GM12878 (cell line): ENCODE data around the gene FMN2. TPM values are rescaled to one million over a fixed set of nuclear protein-coding genes. Genes with fewer than 3 reads are reported as not detected.

ENCODE experiments used
- ATAC-seq: fragments of 200-7000 bp; cut with Tn5 transposase; 3 replicates; pipeline ENCODE4 v1.9.1; 2020; ENCODE audit warnings: mild to moderate bottlenecking, moderate library complexity
- BruUV-seq: library from RNA; stranded (reverse); fragments of 400-500 nt; replicated peaks from 2 replicates; lab custom pipeline; 2021; lab: Mats Ljungman, UMichigan
- CTCF ChIA-PET: fragments of 300-600 bp; sonication (Branson Sonifier 250); formaldehyde crosslinking; extraction: SDS; loops from one replicate; lab custom pipeline; 2021; ENCODE audit warnings: inconsistent platforms; lab: Yijun Ruan, JAX
- POLR2A ChIA-PET: fragments of 350-600 bp; formaldehyde crosslinking; extraction: SDS; loops from one replicate; lab custom pipeline; 2021; ENCODE audit warnings: inconsistent platforms; lab: Charles Lee
- RAD21 ChIA-PET: fragments of 300-600 bp; sonication (Branson Sonifier 250); formaldehyde crosslinking; loops from one replicate; lab custom pipeline; 2023; ENCODE audit warnings: antibody characterized with exemption; ENCODE audit not compliant: unreplicated experiment; lab: Charles Lee
- SMC1A ChIA-PET: fragments of 300-600 bp; sonication (Branson Sonifier 250); formaldehyde crosslinking; loops from one replicate; lab custom pipeline; 2023; ENCODE audit not compliant: unreplicated experiment, uncharacterized antibody; lab: Charles Lee
- DNase-seq: peaks from one replicate; pipeline ENCODE4 v3.0.0-alpha.2; 2011; ENCODE audit warnings: low read depth, low spot score
- FAIRE-seq: peaks from 3 replicates; lab custom pipeline; 2011; peaks lifted over from hg19 to GRCh38; lab: Jason Lieb, UNC
- H2AFZ ChIP-seq: 2 replicates; pipeline ENCODE4 v1.6.0; 2011; ENCODE audit warnings: low read depth, low read length, control low read depth; ENCODE audit not compliant: control insufficient read depth
- H3K27ac ChIP-seq: 2 replicates; pipeline ENCODE4 v1.5.1; 2011; ENCODE audit warnings: control low read depth; ENCODE audit not compliant: control insufficient read depth, insufficient read depth
- H3K27me3 ChIP-seq, 2 experiments: replicated peaks in 1 of 2; 2 replicates each; pipeline versions ENCODE4 v1.6.0 to v1.6.1; 2011; ENCODE audit warnings: low read length in 1 of 2; ENCODE audit not compliant: control insufficient read depth in 2 of 2, insufficient read depth in 2 of 2
- H3K36me3 ChIP-seq, 2 experiments: 2 replicates each; pipeline ENCODE4 v1.5.1; 2011; ENCODE audit warnings: low read length in 1 of 2; ENCODE audit not compliant: control insufficient read depth in 2 of 2, insufficient read depth in 2 of 2
- H3K4me1 ChIP-seq: 2 replicates; pipeline ENCODE4 v1.6.1; 2011; ENCODE audit warnings: mild to moderate bottlenecking, low read length, moderate library complexity, mixed read lengths; ENCODE audit not compliant: control insufficient read depth, insufficient read depth
- H3K4me2 ChIP-seq: 2 replicates; pipeline ENCODE4 v1.6.0; 2011; ENCODE audit warnings: control low read depth; ENCODE audit not compliant: control insufficient read depth, insufficient read depth
- H3K4me3 ChIP-seq: fragments of 200-600 bp; sonication (generic); 2 replicates; pipeline ENCODE4 v1.5.1; 2016
- H3K79me2 ChIP-seq: 2 replicates; pipeline ENCODE4 v1.6.0; 2011; ENCODE audit warnings: low read length; ENCODE audit not compliant: control insufficient read depth, insufficient read depth
- H3K9ac ChIP-seq: 2 replicates; pipeline ENCODE4 v1.8.0; 2011; ENCODE audit warnings: low read length, control low read depth, mixed read lengths; ENCODE audit not compliant: control insufficient read depth, insufficient read depth
- H3K9me3 ChIP-seq: replicated peaks from 3 replicates; pipeline ENCODE4 v1.5.1; 2011; ENCODE audit warnings: mild to moderate bottlenecking, low read length; ENCODE audit not compliant: control insufficient read depth, insufficient read depth
- H4K20me1 ChIP-seq: 2 replicates; pipeline ENCODE4 v1.6.0; 2011; ENCODE audit not compliant: control insufficient read depth, insufficient read depth
- CHD4 ChIP-seq: fragments of 200-600 bp; sonication (generic); IDR thresholded peaks from 2 replicates; pipeline ENCODE4 v1.6.1; 2016; ENCODE audit warnings: mild to moderate bottlenecking
- CREB1 ChIP-seq: IDR thresholded peaks from 2 replicates; pipeline ENCODE4 v1.6.1; 2012; ENCODE audit warnings: low read depth, mild to moderate bottlenecking, inconsistent platforms
- EZH2 ChIP-seq: IDR thresholded peaks from 2 replicates; pipeline ENCODE4 v1.6.1; 2012; ENCODE audit warnings: low read depth, mild to moderate bottlenecking, control low read depth, inconsistent platforms, low read length, borderline replicate concordance; ENCODE audit not compliant: control insufficient read depth
- HDAC2 ChIP-seq: fragments of 200-600 bp; sonication (generic); IDR thresholded peaks from 2 replicates; pipeline ENCODE4 v1.6.1; 2017
- HDAC6 ChIP-seq: fragments of 200-600 bp; sonication (generic); IDR thresholded peaks from one replicate; pipeline ENCODE4 v1.8.0; 2017; ENCODE audit warnings: antibody characterized with exemption; ENCODE audit not compliant: unreplicated experiment
- IKZF2 ChIP-seq, 2 experiments: fragments of 450-650 bp; IDR thresholded peaks; 2 replicates each; pipeline ENCODE4 v1.6.1; 2017; ENCODE audit warnings: mild to moderate bottlenecking in 2 of 2, moderate library complexity in 2 of 2
- LARP7 ChIP-seq: fragments of 450-650 bp; IDR thresholded peaks from 2 replicates; pipeline ENCODE4 v1.6.1; 2017; ENCODE audit warnings: mild to moderate bottlenecking
- MYB ChIP-seq: fragments of 150-350 bp; IDR thresholded peaks from 2 replicates; pipeline ENCODE4 v1.6.1; 2014; ENCODE audit warnings: mild to moderate bottlenecking, low read depth, low read length, borderline replicate concordance
- NFYB ChIP-seq: IDR thresholded peaks from 2 replicates; pipeline ENCODE4 v1.6.1; 2011; ENCODE audit warnings: low read depth, mild to moderate bottlenecking, low read length, improper control_type of control experiment, moderate library complexity; ENCODE audit not compliant: insufficient read depth
- NR2F1 ChIP-seq: fragments of 450-650 bp; conservative IDR thresholded peaks from 2 replicates; pipeline ENCODE4 v1.6.1; 2017; ENCODE audit warnings: mild to moderate bottlenecking
- PAX8 ChIP-seq: fragments of 450-650 bp; IDR thresholded peaks from 2 replicates; pipeline ENCODE4 v1.6.1; 2017; ENCODE audit warnings: mild to moderate bottlenecking, moderate library complexity
- RAD21 ChIP-seq: IDR thresholded peaks from 2 replicates; pipeline ENCODE4 v1.6.1; 2011; ENCODE audit warnings: mild to moderate bottlenecking, low read depth, low read length, moderate library complexity; ENCODE audit not compliant: insufficient read depth
- SMC3 ChIP-seq: IDR thresholded peaks from 2 replicates; pipeline ENCODE4 v1.6.1; 2011; ENCODE audit warnings: low read length, improper control_type of control experiment, borderline replicate concordance
- WRNIP1 ChIP-seq: IDR thresholded peaks from 2 replicates; pipeline ENCODE4 v1.6.1; 2011; ENCODE audit warnings: low read depth, low read length, improper control_type of control experiment, borderline replicate concordance
- WGBS: methylation state at CpG from one replicate; pipeline ENCODE4 v1.1.6; 2016; ENCODE audit warnings: low lambda C conversion rate; ENCODE audit not compliant: insufficient replicate concordance, insufficient coverage; ENCODE audit errors: missing lambda C conversion rate; 5-methylcytosine and 5-hydroxymethylcytosine counted together
- in situ Hi-C: fragments of 300-500 bp; cut with MboI; formaldehyde crosslinking; loops from 9 replicates; pipeline ENCODE4 v1.14.3; 2018; ENCODE audit warnings: mixed read lengths
- intact Hi-C: fragments of 100-400 bp; cut with micrococcal nuclease; formaldehyde crosslinking; loops from one replicate; pipeline ENCODE4 v1.14.2; 2022; ENCODE audit not compliant: unreplicated experiment
- polyA plus RNA-seq, 11 experiments: library from polyadenylated mRNA; depleted of rRNA in 4 of 11; unstranded in 6 of 11; stranded (reverse) in 5 of 11; fragments of >200 nt; fragmentation: Nextera tagmentation in 4 of 11; fragmentation: Illumina TruSeq in 1 of 11; extraction: Ambion mirVana in 4 of 11; extraction: Trizol in 1 of 11; gene quantifications; 1 replicate in 1 of 11; 2 replicates in 10 of 11; pipeline versions ENCODE4 v1.2.1 to v1.2.3, GENCODE V29; 2011 to 2016; ENCODE audit warnings: inconsistent platforms in 2 of 11, missing spikeins in 2 of 11, low read depth in 1 of 11
- total RNA-seq, 4 experiments: library from RNA; depleted of rRNA in 3 of 4; stranded (reverse); fragments of >200 nt in 3 of 4; fragmentation: Illumina TruSeq in 1 of 4; extraction: Trizol in 1 of 4; gene quantifications; 2 replicates each; pipeline versions ENCODE4 v1.2.1 to v1.2.3, GENCODE V29; 2013 to 2021
- TF ChIP-seq, protein P1 (sequence below): fragments of 150-350 bp; IDR thresholded peaks from 2 replicates; pipeline ENCODE4 v1.6.1; 2016; ENCODE audit warnings: low read depth, low read length
- TF ChIP-seq, protein P2 (sequence below), 3 experiments: IDR thresholded peaks in 2 of 3; conservative IDR thresholded peaks in 1 of 3; 2 replicates each; pipeline ENCODE4 v1.5.1; 2011; ENCODE audit warnings: low read depth in 3 of 3, low read length in 3 of 3, mild to moderate bottlenecking in 3 of 3, control low read depth in 2 of 3, moderate library complexity in 2 of 3, inconsistent platforms in 1 of 3, mixed read lengths in 1 of 3; ENCODE audit not compliant: control insufficient read depth in 2 of 3, insufficient read depth in 1 of 3; ENCODE audit errors: extremely low read depth in 1 of 3
- TF ChIP-seq, protein P3 (sequence below): fragments of 450-650 bp; IDR thresholded peaks from 2 replicates; pipeline ENCODE4 v1.6.1; 2016; ENCODE audit warnings: mild to moderate bottlenecking

Gene FMN2
- total and polyA plus RNA-seq, 10 of the 15 experiments (the other 5 are each of a cell fraction or from before 2014, with no cell fraction given): 0.60 TPM; not detected in 9

DNA sequence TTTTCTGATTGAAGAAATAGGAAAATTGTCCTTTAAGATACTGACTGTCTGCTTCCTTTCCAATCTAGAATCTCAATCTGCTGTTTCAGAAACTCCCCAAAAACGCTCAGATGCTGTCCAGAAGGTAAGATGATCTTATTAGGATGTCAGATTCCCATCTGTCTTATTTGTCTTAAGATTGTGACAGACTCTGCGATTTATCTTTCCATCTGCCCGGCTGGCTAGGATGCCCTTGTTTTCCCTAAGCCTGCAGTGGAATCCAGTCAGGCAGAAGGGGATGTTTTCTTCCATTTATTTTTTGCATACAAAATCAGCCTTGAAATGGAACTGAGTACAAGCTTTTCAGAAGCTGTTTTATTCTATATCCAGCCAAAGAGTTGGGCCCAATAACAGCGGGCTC lies 96.5 kb downstream of the FMN2 start (continued):
- TF ChIP-seq WRNIP1 (no peak), EZH2 (no peak), HDAC2 (no peak), MYB (no peak)

DNA sequence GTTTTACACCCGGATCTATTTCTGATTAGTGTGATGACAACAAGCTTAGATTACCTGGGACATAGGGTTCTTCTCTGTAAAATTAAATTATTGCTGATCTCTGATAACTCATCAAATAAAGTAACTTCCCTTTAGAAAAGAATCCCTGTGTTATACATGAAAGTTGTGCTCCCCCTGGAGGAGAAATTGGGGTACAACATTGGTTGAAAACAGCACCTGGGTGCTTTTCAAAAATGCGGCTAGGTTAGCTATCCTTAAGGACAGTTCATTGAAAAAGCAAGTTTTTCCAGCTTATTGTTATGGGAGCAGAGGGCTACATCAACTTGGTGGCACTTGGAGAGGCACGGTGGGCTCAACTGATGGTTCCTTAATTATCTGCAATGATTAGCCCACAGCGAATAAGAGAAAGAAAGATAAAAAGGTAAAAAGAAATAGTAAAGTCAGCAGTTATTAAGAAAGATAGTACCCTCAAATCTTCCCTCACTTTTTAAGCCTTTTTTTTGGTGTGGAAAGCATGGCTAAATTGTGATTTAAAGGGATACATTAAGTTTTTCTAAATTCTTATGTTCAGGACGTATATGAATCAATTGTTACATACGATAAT lies 97.8 kb downstream of the FMN2 start:
- ChIA-PET POLR2A (no interaction called here), CTCF (interaction anchor here (0.8 to 2.1 kb wide), 7 partner anchors 8 to 163 kb away, joined by 3 to 9 read pairs (median 5); no protein-coding TSS in a partner anchor), SMC1A (interaction anchor here (1.3 to 2.2 kb wide), 2 partner anchors 9 to 162 kb away, joined by 4 to 5 read pairs; no protein-coding TSS in a partner anchor), RAD21 (no interaction called here)
- DNase-seq: no peak
- Histone ChIP-seq H3K27me3 (no peaks in the 10 kb centered on the region), H4K20me1 (no peaks in the 10 kb centered on the region), H3K4me3 (no peak overlapping the region), H3K36me3 (no peaks in the 10 kb centered on the region), H3K4me2 (no peak overlapping the region), H2AFZ (no peak overlapping the region), H3K79me2 (no peaks in the 10 kb centered on the region), H3K27ac (no peak overlapping the region), H3K9ac (no peak overlapping the region), H3K9me3 (no peaks in the 10 kb centered on the region), H3K4me1 (no peaks in the 10 kb centered on the region)
- no TSS peak for BruUV-seq
- peak; percentile 66 for ATAC-seq
- WGBS: 32% methylated on average over 6 of the region's 6 CpGs
- FAIRE-seq: peak; percentile 87
- in situ Hi-C loops (no loop called here), intact Hi-C loops (loop anchor here (1.0 kb wide), 1 partner anchor 162 kb away; no protein-coding TSS in a partner anchor)
- TF ChIP-seq, protein P1, sequence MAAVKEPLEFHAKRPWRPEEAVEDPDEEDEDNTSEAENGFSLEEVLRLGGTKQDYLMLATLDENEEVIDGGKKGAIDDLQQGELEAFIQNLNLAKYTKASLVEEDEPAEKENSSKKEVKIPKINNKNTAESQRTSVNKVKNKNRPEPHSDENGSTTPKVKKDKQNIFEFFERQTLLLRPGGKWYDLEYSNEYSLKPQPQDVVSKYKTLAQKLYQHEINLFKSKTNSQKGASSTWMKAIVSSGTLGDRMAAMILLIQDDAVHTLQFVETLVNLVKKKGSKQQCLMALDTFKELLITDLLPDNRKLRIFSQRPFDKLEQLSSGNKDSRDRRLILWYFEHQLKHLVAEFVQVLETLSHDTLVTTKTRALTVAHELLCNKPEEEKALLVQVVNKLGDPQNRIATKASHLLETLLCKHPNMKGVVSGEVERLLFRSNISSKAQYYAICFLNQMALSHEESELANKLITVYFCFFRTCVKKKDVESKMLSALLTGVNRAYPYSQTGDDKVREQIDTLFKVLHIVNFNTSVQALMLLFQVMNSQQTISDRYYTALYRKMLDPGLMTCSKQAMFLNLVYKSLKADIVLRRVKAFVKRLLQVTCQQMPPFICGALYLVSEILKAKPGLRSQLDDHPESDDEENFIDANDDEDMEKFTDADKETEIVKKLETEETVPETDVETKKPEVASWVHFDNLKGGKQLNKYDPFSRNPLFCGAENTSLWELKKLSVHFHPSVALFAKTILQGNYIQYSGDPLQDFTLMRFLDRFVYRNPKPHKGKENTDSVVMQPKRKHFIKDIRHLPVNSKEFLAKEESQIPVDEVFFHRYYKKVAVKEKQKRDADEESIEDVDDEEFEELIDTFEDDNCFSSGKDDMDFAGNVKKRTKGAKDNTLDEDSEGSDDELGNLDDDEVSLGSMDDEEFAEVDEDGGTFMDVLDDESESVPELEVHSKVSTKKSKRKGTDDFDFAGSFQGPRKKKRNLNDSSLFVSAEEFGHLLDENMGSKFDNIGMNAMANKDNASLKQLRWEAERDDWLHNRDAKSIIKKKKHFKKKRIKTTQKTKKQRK: no peak
- TF ChIP-seq NFYB (no peak), CREB1 (no peak), RAD21 (peak; percentile 43), LARP7 (no peak), PAX8 (no peak), HDAC6 (no peak), SMC3 (peak; percentile 34; the same call in 1 of the 2 replicates), NR2F1 (no peak), CHD4 (no peak), IKZF2 (IDR thresholded peaks at IDR 0.05) (no peak)
- TF ChIP-seq, protein P2, sequence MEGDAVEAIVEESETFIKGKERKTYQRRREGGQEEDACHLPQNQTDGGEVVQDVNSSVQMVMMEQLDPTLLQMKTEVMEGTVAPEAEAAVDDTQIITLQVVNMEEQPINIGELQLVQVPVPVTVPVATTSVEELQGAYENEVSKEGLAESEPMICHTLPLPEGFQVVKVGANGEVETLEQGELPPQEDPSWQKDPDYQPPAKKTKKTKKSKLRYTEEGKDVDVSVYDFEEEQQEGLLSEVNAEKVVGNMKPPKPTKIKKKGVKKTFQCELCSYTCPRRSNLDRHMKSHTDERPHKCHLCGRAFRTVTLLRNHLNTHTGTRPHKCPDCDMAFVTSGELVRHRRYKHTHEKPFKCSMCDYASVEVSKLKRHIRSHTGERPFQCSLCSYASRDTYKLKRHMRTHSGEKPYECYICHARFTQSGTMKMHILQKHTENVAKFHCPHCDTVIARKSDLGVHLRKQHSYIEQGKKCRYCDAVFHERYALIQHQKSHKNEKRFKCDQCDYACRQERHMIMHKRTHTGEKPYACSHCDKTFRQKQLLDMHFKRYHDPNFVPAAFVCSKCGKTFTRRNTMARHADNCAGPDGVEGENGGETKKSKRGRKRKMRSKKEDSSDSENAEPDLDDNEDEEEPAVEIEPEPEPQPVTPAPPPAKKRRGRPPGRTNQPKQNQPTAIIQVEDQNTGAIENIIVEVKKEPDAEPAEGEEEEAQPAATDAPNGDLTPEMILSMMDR (IDR thresholded peaks at IDR 0.05 in 2 of 3, conservative IDR thresholded peaks at IDR 0.05 in 1 of 3; ENCODE audit: control insufficient read depth in 2 of 3, extremely low read depth in 1 of 3, insufficient read depth in 1 of 3, low read depth in 3 of 3, low read length in 3 of 3): peak; percentile 53 to 70 (median 69)
- TF ChIP-seq, protein P3, sequence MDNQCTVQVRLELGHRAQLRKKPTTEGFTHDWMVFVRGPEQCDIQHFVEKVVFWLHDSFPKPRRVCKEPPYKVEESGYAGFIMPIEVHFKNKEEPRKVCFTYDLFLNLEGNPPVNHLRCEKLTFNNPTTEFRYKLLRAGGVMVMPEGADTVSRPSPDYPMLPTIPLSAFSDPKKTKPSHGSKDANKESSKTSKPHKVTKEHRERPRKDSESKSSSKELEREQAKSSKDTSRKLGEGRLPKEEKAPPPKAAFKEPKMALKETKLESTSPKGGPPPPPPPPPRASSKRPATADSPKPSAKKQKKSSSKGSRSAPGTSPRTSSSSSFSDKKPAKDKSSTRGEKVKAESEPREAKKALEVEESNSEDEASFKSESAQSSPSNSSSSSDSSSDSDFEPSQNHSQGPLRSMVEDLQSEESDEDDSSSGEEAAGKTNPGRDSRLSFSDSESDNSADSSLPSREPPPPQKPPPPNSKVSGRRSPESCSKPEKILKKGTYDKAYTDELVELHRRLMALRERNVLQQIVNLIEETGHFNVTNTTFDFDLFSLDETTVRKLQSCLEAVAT: no peak
